Stimulated activated naive CD4-positive, alpha-beta T cell (primary cell): ENCODE measurements around the gene PDP2.

Experiments
- DNase-seq, 6 experiments: peaks; one replicate each; lab custom pipeline; 2025; lab: John Stamatoyannopoulos, UW

PDP2 gene

DNA sequence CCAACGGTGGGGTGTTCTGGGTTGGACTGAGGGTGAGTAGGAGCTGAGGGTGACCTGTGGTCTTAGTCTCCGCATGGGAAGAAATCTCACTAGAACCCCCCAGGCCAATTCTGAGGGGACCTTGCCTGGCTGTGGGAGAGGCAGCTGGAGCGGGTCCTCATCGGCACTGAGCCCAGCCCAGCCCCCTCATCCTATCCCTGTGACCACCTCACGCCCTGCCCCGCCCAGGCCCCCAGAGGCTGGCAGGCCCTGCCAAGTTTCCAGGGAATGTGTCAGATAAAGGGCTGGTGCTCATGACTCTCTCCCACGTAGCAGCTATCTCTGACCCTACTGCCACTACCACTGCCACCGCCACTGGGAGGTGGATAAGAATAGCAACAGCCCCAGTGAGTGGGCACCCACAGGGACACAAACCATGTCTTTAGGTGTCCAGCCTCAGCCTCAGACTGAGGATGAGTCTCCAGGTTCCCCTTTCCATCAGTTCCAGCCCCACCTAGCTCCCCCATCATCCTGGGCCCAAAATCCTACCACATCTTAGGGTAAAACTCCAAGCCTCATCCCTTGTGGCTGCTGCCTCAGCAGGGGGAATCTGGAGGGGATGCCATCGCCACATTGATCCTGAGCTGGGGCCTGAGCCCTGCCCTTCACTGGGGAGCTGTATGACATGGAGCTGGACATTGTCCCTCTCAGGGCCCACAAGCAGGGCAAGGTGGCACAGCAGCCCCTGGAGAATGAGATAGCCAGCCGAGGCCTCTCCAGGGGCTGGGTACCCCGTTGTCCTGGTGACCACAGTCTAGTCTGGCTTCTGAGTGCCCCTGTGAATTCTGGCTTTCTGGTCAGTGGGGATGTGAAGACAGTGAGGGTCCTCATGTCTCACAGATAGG is 23.5 kb downstream of the PDP2 start:
- no peak for DNase-seq

DNA sequence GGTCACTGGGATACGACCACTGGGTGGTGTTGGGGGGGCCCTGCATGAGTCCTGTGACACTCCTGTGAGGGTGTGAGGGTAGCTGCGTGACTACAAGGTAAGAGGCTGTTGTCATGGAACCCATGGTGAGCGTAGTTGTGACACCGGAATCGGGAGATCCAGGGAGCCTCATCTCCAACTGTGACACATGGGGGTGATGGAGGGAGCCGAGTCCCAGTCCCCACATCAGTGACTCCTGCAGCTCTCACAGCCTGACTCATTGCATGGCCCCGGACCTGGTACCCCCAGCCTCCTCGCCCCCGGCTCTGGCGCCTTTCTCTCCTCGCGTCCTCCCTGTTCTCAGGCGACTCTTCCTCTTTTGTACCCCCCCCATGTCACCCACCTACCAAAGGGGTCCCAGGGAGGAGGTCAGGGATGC is 24.1 kb downstream of the PDP2 start:
- no peak for DNase-seq

DNA sequence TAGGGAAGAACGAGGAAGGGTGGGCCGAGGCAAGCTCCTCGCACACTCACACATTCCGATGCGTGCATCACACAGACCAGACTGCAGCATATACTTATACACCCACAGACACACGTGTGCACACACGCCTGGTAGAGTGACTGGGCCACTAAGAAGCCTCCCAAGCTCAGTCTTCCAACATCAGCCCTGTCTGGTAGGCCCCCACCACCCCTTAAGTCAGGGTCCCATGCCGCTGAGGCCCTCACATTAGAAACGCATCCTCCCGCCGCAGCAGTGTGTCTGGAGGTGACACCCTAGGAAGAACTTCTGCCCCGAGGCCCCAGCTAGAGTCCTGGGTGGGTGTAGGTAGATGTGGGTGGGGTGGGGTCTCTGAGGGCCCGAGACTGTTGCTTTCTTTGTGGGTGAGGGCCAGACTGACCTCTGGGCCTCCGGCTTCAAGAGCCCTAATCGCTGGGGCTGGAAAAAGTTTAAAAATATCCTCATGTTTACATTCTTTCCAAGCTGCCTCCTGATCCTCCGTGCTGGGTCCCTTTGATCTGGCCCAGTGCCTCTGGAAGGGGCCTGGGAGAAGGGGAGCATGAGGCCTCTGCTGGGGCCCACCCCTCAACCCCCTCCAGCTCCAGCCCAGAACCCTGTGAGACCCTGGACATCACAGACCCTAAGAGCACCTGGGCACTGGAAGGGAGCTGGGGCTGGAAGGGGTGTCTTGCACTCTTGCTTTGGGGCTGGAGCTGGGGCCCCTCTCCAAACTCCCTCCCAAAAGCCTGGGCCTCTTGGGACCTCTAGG is 24.7 kb downstream of the PDP2 start:
- DNase-seq = no peak

DNA sequence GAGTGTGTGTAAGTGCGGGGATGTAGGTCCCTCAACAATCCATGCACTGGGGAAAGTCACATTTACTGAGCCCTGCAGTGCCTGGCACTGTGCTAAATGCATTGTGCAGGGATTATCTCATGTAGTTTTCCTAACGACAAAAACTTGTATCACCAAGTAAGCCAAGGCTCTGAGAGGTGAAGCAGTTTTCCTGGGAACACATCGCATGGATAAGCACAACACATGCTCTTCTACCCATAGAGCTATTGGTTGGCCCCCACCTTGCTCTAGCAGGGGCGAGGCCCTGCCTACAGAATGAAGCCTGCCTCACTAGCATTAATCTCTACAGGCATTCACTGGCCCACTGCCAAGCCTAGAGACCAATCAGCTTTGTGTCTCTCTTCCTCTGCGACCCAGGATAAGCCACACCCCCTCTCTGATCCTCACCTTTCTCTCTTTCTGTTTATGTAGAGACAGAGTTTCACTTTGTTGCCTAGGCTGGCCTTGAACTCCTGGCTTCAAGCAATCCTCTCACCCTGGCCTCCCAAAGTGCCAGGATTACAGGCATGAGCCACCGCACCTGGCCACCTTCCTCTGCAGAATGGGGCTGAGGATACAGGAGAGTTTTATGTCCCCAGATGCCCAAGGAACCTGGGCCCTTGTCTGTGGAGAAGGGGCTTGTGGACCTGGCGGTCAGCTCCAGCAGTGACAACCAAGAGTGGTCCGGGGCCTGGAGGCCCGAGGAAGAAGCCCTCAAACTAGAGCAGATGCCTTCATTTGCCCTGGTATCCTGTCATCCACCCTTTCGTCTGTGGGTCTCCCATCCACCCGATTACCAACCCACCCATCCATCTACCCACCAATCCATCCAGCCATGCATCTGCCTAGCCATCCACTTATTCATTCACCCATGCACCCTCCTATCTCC is 25.6 kb downstream of the PDP2 start:
- DNase-seq = peak; percentile 7 to 63 (median 42)

DNA sequence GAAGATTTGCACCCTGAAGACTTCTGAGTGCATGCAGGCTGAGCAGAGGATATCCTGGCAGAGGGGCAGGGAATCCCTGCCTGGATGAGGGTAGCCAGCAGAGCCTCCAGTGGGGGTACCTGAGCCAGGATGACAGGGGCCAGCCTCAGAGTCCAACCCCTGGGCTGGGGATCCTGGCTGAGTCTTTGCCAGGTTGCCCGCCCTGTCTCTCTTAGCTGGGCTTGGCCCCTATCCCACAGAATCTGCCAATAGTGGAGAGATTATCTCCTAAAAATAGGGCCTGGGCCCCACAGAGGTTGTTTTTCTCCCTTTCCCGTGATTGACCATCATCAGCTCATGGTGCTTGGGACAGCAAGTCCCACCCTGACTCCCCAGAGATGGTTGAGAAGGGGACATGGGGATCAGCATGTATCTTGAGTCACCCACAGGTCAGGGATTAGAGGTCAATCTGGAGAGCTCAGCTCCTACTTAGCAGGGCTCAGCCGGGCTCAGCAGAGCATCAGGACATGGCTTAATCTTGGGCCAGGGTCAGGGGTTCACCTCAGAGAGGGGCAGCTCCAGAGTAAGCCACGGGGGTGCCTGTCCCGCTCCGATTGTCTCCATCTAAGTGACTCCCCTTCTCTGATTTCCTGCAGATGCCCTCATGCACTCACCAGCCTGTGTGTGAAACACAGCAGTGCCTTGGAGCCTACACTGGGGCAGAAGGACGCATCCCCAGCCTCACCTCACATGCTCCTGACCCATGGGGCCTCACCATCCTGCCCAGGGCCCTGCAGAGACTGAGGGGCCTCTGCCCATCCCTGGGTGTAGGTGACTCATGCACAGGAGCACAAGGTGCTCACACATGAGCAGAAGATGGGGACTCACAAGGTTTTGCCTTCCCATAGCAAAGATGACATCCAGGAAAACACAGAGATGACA is 26.9 kb downstream of the PDP2 start:
- DNase-seq = no peak

DNA sequence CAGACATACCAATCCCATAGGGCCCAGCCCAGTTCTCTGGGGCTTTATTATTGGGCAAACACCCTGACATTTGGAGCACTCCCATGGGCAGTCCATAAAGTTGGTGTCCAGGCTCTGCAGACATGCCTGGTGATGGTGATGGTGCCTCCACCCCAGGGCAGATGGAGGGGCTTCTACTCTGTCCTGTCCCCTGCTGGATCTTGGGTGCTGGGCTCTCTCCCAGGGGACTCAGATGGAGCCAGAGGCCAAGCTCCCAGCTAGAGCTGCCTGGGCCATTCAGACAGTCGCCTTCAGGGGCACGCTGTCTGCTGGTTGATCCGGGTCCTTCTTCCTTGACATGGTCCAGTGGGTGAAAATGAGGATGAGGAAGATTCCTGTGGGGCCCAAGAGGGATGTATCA is 27.8 kb downstream of the PDP2 start:
- DNase-seq = no peak

DNA sequence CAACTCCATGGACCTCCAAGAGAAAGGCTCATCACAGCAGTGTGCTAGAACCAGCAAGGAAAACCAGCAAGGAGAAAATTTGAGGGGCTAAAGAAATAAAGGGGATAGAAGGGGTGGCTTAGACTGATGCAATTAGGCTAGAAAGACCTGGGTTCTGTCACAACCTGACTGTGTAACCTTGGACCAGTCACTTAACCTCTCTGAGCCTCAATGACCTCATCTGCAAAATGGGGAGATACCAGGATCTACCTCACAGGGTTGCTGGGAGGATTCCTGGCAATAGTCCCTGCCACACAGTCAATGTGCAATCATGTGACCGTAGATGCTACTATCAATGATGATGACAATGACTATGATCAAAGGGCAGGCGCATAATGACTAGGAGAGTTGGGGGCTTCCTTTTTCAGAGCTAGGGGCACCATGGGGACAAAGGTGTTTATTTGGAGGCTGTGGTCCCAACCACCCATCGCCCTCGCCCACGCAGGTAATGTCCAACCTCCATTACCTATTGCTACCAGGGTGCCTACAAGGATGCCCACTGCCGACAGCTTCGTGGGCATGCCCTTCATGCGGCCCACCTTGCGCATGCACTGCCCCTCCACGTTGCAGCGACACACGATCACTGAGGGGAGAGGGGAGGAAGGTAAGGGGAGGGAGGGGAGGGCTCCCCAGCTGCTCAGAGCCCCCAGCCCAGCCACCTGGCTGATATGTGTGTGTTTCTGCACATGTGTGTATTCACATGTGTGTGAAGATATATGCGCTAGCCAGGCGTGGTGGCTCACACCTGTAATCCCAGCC is 28.6 kb downstream of the PDP2 start:
- DNase-seq = no peak

DNA sequence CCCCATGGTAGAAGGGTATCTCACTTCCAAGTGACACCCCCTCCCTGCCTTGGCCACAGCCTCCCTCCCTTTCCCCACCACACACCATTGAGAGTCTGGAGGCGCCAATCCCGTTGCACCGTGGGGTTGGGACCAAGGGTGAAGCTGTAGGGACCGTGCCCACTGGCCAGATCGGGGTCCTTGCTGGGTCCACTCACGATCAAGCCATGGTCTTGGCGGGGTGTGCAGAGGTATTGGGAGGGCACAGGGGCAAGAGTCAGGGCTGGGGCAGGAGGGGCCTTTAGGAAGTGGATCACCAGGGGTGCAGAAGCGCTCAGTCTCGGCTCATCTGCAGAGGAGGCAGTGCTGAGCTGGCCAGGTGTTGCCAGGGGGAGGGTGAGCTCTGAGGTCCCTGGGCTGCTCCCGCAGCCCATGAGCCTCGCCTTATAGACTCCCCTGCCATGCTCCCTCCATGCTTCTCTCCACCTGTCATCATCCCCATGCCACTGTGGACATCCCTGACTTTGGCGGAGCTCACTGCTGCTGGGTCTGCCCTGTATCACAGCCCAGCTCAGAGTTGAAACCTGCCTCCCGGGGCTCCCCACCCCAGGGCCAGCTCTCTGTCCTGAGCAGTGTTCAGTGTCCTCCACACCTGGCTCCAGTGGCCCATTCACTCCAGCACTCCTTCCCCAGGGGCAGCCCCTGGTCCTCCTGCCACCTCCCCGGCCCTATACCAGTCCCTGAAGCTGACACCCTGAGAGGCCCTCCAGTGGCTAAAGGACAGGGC is 30.0 kb downstream of the PDP2 start:
- DNase-seq = no peak

DNA sequence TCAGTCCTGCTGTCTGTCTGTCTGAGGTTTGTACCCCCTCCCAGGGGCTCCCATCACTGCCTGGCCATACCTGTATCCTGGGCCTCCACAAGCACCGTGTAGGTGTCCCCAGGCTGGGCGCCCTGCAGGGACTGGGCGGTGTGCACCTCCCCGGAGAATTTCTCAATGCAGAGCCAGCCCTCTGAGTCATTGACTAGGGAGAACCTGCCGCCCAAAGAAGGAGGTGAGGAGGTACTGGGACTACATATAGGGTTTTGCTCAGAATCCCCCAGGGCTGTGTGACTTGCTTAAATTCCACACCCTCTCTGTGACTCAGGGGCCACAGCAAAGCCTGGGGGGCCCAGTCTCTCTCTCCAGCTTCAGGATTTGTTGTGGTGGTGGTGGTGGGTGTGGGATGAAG is 30.8 kb downstream of the PDP2 start:
- DNase-seq = no peak

DNA sequence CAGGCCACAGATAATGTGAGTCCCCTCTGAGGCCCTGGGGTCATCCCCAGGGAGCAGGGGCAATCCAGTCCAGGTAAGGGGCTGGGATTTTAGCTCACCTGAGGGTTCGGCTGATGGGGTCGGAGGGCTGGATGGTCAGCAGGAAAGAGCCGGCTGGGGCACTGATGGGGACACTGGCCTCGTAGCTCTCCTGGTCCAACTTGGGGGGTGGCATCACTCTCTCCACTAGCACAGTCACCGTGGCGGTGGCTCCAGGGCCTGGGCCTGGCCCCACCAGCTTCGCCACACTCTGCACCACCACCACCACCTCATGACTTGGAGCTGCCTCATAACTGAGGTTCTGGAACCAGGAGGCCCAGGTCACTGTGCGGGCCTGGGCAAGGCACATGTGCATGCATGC is 31.5 kb downstream of the PDP2 start:
- no peak for DNase-seq

DNA sequence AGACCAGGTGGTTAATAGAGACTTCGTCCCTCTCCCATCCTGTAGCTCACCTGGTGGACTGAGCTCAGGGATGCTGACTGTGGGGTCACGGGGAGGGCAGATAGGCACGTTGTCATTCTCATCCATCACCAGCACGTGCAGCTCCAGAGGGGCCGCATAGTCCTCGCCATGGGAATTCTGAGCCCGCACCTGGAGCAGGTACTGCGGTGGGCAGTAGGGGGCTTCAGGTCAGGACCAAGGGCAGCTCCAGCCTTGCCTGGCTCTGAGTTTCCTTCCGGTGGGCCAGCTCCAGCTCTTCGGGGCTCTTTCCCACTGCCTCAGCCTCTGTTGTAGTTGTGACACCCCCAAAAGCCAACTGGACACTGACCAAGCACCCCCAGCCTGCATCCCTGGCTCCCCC is 32.8 kb downstream of the PDP2 start:
- no peak for DNase-seq

DNA sequence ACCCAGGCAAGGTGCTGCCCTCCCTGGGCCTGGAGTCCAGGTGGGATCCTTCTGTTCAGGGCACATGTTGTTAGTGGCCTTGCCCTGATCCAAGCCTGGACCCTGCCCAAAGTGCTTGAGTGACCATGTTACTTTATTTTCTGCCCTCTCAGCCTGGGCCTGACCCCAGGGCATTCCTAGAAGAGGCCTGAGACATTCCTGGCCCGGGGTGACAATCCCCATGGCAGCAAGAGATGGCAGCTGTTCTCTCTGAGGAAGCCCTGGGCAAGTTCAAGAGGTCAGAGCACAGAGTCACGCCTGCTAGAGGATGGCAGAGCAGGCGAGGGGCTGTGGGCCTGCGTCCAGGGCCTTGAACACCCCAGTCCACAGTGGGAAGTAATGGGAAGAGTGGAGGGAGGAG is 33.4 kb downstream of the PDP2 start:
- no peak for DNase-seq

DNA sequence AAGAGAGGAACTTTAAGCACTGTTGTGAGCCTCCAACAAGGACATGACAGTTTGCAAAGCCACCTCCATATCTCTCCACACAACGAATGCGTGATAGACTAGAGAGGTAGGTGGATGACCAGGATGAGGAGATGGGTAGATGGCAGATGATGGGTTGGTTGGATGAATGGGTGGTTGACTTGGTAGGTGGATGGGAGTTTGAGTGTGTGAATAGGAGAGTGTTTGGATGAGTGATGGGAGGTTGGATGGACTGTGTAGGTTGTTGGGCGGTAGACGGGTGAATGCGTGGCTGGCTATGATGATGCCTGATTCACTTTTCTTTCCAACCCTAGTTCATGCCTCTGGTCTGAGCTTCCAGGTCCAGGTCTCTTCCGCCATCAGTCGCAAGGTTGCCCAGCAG is 34.2 kb downstream of the PDP2 start:
- no peak for DNase-seq

DNA sequence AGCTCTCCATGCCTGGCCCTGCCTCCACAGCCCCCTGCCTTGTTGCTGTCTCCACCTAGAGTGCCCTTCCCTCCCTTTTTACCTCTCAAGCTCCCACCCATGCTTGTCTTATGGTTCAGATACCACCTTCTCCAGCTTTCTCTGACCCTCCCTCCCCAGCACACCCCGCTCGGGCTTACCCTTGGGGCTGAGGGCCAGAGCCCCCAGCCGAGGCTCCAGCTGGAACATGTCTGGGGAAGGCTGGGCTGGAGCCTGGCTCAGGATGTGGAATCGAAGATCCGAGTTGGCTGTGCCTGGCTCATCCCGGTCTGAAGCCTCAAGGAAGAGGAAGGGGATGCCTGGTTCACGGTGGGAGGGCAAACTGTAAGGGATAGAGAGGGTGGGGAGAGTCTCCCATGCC is 34.7 kb downstream of the PDP2 start:
- no peak for DNase-seq

DNA sequence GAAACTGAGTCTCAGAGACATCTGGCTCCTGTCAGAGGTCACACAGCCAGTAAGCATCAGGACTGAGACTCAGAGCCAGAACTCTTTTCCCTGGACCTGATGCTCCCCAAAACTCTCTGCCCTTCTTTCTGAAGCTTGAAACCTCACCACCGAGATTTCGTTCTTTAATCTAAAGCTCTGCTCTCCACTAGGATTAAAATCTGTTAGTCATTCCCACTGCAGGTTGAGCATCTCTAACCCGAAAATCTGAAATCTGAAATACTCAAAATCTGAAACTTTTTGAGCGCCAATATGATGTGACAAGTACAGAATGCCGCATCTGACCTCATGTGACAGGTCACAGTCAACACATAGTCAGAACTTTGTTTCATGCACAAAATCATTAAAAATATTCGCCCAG is 36.2 kb downstream of the PDP2 start:
- no peak for DNase-seq

DNA sequence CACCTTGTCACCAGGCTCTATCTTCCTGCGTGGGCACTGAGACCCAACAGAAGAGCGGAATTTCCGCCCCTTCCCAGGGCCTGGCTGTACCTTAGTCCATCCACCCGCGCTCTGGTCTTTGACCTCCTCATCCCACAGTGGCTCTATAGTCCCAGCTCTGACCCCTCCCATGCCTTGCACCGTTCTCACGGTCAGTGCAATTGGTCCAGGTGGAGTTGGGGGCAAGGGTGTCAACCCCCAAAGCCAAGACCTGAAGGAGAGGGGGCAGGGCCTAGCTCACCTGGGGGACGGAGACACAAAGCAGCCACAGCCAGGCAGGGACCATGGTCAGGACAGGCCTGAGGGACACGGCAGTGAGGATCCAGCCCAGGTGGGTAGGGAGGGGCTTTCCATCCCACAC is 37.4 kb downstream of the PDP2 start:
- DNase-seq = no peak

DNA sequence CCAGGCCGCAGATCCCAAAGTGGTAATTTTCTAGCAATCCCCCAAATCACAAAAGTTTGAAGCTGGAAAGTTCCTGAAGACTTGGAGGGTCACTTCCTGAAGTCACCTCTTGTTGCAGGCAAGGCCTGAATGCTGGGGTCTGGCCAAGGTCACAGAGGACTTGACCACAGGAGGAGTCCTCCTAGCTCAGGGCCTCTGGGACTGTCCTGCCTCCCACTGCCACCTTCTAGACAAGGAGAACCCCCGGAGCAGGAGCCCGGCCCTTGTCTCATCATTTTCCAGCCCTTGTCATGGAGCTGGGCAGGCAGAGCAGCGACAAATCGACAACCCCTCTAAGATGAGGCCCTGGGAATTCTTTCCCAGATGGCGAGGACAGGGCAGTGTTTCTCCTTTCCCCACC is 38.0 kb downstream of the PDP2 start:
- DNase-seq = no peak

DNA sequence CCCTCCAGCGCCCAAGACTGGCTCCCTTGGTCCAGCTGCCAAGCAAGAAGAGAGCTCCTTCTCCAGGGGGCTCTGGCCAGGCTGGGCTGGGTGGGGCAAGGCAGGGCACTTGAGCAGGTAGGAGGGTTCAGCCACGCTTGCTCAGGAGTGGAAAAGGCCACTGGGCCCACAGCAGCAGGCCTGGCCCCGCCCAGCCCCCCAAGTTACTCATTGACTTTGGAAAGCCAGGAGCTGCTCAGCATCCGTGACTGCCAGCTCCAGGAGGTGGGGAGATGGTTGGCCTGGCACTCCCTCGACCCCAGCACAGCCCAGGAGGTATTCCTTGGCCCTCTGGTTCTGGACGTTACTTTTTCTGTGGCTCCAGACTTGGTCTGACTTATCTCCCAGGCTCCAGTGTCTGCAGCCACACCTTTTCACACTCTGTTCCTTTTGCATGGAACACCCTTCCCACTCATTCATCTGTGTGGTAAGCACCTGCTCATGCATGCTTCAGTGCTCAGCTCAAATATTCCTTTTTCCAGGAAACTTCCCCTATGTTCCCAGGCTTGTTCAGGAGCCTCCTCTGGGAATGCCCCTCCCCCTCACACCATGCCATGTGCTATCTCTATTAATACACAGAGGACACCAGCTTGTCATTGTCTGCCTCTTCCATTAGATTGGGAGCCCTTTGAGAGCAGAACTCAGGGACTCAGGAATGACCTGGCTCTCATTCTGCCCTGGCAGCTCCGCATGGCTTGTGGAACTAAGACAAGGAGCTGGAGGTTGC is 38.7 kb downstream of the PDP2 start, which contains the start of gene CDH16:
TSS of gene CDH16 (minus strand) at position 83 of the 766 bp plus-strand sequence. CDS start 820 bp downstream, outside the sequence.
- no peak for DNase-seq
